ENCODE data around the gene OR10AD1. TPM values are rescaled to one million over a fixed set of nuclear protein-coding genes. Genes with fewer than 3 reads are reported as not detected.

OR10AD1 gene
- total and polyA plus RNA-seq, 10 of the 15 experiments (the other 5 are each of a cell fraction or from before 2014, with no cell fraction given) = 0.04 to 0.12 TPM; not detected in 8

DNA sequence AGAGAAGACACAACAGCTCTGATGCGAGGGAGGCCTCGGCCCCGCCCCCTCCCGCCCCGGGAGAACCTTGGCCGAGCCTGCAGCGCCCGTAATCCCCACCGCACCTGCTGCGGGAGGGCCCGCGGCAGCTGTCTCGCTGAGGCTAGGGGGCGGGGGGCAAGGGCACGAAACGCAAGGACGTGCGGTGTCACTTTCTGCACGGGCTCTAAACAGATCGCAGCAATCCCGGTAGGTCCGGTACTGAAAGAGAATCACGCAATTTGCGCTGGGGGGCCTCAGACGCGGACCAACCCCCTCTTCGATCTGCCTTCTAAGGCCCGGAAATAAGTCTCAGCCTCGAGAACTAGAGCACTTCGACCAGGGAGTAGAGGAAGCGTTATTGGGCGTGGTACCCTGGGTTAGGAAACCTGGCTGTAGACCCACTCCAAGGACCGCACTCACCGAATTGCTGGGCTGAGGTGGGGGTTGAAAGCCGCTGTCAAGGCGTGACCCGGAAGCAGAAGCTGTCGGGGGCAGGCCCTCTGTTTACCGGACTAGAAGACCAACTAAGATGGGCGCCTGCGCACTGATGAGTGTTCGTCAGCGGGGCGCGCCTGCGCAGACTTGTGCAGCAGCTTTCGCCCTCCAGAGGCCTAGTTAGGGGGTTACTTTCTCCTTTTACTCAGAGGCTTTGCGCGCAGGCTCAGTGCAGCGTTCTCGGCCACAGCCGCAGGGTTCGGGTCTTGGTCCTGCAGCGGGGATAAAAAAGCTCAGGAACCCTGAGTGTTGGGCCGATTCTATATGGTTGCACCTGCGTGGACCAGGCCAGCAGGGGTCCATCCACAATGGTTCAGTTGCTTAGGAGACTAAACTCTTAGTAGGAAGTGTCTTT is 45.8 kb downstream of the OR10AD1 start, which contains the start of gene ASB8 (continued):
- TF ChIP-seq, protein P1, sequence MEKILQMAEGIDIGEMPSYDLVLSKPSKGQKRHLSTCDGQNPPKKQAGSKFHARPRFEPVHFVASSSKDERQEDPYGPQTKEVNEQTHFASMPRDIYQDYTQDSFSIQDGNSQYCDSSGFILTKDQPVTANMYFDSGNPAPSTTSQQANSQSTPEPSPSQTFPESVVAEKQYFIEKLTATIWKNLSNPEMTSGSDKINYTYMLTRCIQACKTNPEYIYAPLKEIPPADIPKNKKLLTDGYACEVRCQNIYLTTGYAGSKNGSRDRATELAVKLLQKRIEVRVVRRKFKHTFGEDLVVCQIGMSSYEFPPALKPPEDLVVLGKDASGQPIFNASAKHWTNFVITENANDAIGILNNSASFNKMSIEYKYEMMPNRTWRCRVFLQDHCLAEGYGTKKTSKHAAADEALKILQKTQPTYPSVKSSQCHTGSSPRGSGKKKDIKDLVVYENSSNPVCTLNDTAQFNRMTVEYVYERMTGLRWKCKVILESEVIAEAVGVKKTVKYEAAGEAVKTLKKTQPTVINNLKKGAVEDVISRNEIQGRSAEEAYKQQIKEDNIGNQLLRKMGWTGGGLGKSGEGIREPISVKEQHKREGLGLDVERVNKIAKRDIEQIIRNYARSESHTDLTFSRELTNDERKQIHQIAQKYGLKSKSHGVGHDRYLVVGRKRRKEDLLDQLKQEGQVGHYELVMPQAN (conservative IDR thresholded peaks at IDR 0.05) = peak; percentile 72; the same call in 1 of the 2 replicates
- TF ChIP-seq DPF2 (IDR thresholded peaks at IDR 0.05) = 0 out of 2 replicates have a peak, but pooled peaks have one; percentile 40
- TF ChIP-seq KLF5 (IDR thresholded peaks at IDR 0.05; ENCODE audit: partially characterized antibody) = no peak
- TF ChIP-seq IRF4 (IDR thresholded peaks at IDR 0.05; ENCODE audit: low read depth, low read length) = no peak
- TF ChIP-seq, protein P2, sequence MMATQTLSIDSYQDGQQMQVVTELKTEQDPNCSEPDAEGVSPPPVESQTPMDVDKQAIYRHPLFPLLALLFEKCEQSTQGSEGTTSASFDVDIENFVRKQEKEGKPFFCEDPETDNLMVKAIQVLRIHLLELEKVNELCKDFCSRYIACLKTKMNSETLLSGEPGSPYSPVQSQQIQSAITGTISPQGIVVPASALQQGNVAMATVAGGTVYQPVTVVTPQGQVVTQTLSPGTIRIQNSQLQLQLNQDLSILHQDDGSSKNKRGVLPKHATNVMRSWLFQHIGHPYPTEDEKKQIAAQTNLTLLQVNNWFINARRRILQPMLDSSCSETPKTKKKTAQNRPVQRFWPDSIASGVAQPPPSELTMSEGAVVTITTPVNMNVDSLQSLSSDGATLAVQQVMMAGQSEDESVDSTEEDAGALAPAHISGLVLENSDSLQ (IDR thresholded peaks at IDR 0.05) = peak; percentile 51; the same call in 1 of the 2 replicates
- TF ChIP-seq CREM (IDR thresholded peaks at IDR 0.05; ENCODE audit: low read depth) = peak; percentile 28; the same call in 1 of the 2 replicates
- peak; percentile 31; the same call in 1 of the 2 replicates for TF ChIP-seq TAF1 (IDR thresholded peaks at IDR 0.05; ENCODE audit: borderline replicate concordance, low read depth, low read length)
- TF ChIP-seq MTA3 (IDR thresholded peaks at IDR 0.05; ENCODE audit: borderline replicate concordance, low read length) = no peak
- no peak for TF ChIP-seq SMAD1 (IDR thresholded peaks at IDR 0.05; ENCODE audit: low read depth, partially characterized antibody)
- peak; percentile 57; the same call in 1 of the 2 replicates for TF ChIP-seq MXI1 (IDR thresholded peaks at IDR 0.05; ENCODE audit: low read depth, low read length)
- peak; percentile 72; the same call in 1 of the 2 replicates for TF ChIP-seq CHD2 (IDR thresholded peaks at IDR 0.05; ENCODE audit: borderline replicate concordance, low read depth, low read length)
- TF ChIP-seq BCL11A (IDR thresholded peaks at IDR 0.05; ENCODE audit: low read depth, low read length) = 0 out of 2 replicates have a peak, but pooled peaks have one; percentile 6
- TF ChIP-seq SIN3A (IDR thresholded peaks at IDR 0.05; ENCODE audit: low read depth, low read length) = peak; percentile 54; the same call in 1 of the 2 replicates
- TF ChIP-seq BRCA1 (IDR thresholded peaks at IDR 0.05; ENCODE audit: low read depth, low read length) = no peak
- TF ChIP-seq WRNIP1 (IDR thresholded peaks at IDR 0.05; ENCODE audit: borderline replicate concordance, low read depth, low read length) = no peak
- TF ChIP-seq EP300 (IDR thresholded peaks at IDR 0.05; ENCODE audit: borderline replicate concordance in 1 of 2, control insufficient read depth in 1 of 2, low read depth in 2 of 2, low read length in 2 of 2) = no peak
- TF ChIP-seq IKZF1 (conservative IDR thresholded peaks at IDR 0.05) = peak; percentile 84
- TF ChIP-seq, protein P3, sequence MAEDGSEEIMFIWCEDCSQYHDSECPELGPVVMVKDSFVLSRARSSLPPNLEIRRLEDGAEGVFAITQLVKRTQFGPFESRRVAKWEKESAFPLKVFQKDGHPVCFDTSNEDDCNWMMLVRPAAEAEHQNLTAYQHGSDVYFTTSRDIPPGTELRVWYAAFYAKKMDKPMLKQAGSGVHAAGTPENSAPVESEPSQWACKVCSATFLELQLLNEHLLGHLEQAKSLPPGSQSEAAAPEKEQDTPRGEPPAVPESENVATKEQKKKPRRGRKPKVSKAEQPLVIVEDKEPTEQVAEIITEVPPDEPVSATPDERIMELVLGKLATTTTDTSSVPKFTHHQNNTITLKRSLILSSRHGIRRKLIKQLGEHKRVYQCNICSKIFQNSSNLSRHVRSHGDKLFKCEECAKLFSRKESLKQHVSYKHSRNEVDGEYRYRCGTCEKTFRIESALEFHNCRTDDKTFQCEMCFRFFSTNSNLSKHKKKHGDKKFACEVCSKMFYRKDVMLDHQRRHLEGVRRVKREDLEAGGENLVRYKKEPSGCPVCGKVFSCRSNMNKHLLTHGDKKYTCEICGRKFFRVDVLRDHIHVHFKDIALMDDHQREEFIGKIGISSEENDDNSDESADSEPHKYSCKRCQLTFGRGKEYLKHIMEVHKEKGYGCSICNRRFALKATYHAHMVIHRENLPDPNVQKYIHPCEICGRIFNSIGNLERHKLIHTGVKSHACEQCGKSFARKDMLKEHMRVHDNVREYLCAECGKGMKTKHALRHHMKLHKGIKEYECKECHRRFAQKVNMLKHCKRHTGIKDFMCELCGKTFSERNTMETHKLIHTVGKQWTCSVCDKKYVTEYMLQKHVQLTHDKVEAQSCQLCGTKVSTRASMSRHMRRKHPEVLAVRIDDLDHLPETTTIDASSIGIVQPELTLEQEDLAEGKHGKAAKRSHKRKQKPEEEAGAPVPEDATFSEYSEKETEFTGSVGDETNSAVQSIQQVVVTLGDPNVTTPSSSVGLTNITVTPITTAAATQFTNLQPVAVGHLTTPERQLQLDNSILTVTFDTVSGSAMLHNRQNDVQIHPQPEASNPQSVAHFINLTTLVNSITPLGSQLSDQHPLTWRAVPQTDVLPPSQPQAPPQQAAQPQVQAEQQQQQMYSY (CRISPR knock-in tag; IDR thresholded peaks at IDR 0.05) = no peak
- TF ChIP-seq CBX3 (IDR thresholded peaks at IDR 0.05; ENCODE audit: borderline replicate concordance, low read depth) = no peak
- no peak for TF ChIP-seq ZNF207 (IDR thresholded peaks at IDR 0.05; ENCODE audit: borderline replicate concordance)
- no peak for TF ChIP-seq CBX5 (IDR thresholded peaks at IDR 0.05; ENCODE audit: low read depth)
- TF ChIP-seq POLR2AphosphoS2 (IDR thresholded peaks at IDR 0.05; ENCODE audit: low read depth, low read length) = peak; percentile 61
- TF ChIP-seq ZNF24 (IDR thresholded peaks at IDR 0.05) = no peak
- TF ChIP-seq TCF12 (IDR thresholded peaks at IDR 0.05; ENCODE audit: low read depth, low read length) = 0 out of 2 replicates have a peak, but pooled peaks have one; percentile 50
